Stimulated activated CD4-positive, alpha-beta T cell treated with anti-CD3 and anti-CD28 coated beads, Interleukin-12 subunit alpha, Interleukin-12 subunit beta, amount 100 ng/mL, for 48 hours (primary cell): Measurements from ENCODE around the gene MAFG.

Source experiments
- DNase-seq, 3 donors: peaks; one replicate each; pipeline ENCODE4 v3.0.0-alpha.2; 2020; ENCODE audit warnings: low read depth in 2 of 3, low spot score in 1 of 3

MAFG gene

DNA sequence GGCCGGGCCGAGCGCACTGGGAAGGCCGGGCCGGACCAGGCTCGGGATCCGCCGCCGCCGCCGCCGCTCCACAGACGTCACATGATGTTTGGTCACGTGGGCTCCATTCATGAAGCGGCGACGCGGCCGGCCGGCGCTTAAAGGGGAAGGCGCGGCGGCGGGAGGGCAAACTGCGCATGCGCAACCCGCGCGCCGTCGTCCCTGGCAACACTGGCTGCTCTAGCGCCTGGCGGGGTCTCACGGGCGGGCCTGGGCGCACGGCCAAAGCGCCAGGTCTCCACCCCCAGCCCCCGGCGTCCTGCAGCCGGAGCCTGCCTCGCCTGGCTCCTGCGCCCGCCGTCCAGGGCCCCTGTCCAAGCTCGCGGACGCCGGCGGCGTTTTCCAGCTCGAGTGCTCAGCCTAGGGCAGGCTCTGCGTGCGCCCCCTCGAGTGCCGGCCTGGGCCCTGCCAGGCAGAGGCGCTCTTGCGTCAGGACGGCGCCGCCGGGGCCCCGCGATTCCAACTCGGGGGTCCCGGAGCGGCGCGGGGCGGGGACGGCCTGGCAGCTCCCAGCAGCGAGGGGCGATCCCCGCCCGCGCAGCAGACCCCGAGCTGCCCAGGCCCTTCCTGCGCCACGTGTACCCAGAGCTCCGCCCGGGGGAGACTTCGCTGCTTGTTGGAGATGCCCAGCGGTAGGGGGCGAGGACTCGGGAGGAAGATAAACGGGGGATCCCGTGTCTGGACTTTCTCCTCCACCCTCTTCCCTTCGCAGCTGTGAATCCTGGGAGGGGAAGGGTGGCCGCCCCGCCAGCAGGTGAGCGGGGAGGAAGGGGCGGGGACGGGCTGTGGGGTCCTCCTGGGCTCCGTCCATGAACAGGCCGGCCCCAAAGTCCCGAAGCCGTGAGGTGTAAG is at the start of gene MAFG:
Gene MAFG (minus strand): TSS at position 83 of the 891 bp plus-strand sequence. CDS start 4,550 bp downstream, outside the sequence.
- DNase-seq = peak; percentile 76 to 84 (median 77)

DNA sequence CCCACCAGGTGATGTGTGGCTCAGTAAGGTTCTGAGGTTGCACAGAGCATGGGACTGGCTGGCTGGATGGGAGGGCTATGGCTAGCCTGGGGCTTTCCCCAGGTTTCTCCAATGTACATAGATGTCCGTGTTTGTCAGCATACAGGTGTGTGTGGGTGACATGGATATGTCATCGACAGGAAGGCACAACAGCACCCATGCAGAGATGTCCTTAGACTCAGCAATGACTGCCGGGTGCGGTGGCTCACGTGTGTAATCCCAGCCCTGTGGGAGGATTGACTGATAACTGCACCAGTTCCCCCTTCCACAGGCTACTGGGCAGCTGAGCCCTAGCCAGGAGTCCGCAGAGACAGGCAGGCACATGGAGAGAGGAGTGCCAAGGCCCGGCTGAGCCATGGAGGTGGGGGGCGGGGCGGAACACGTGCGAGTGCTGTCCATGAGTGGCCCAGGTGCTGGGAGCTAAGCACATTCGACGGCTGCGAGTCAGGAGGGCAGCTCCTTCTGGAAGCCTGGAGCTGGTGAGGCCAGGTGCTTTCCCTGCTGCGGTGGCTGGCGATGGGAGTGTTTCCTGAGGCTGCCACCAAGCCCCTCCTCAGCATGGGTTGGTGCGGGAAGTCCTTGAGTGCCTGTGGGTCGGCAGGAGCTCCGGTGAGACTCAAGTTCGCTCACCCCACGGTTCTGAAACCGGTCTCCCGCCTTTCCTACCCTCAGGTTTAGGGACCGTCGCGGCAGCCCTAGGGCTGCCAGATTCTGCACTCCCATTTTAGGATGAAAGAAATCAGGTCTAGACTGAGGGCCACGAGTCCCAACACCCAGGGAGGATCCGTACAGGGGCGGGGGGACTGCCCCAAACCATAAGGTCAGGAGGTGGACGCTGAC is 49.0 kb upstream of the MAFG start:
- DNase-seq = peak; percentile 29 to 42 (median 38)

DNA sequence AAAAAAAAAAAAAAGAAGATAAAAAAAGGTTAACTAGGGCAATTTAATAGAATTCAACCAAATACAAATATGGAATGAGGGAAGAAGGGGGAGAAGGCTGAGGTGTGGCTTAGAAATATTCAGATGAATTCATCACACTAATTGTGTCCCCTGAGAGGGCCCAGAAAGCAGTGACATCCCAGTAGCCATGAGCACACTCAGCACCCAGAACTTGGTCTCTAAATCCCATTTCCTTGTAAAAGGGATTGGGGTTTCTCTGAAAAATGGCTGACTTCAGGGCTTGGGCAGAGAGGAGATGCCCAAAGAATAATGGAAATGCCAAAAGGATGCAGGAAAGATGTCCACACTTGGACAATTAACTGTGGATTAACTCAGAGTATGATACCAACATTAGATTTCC is 45.9 kb upstream of the MAFG start:
- no peak for DNase-seq

DNA sequence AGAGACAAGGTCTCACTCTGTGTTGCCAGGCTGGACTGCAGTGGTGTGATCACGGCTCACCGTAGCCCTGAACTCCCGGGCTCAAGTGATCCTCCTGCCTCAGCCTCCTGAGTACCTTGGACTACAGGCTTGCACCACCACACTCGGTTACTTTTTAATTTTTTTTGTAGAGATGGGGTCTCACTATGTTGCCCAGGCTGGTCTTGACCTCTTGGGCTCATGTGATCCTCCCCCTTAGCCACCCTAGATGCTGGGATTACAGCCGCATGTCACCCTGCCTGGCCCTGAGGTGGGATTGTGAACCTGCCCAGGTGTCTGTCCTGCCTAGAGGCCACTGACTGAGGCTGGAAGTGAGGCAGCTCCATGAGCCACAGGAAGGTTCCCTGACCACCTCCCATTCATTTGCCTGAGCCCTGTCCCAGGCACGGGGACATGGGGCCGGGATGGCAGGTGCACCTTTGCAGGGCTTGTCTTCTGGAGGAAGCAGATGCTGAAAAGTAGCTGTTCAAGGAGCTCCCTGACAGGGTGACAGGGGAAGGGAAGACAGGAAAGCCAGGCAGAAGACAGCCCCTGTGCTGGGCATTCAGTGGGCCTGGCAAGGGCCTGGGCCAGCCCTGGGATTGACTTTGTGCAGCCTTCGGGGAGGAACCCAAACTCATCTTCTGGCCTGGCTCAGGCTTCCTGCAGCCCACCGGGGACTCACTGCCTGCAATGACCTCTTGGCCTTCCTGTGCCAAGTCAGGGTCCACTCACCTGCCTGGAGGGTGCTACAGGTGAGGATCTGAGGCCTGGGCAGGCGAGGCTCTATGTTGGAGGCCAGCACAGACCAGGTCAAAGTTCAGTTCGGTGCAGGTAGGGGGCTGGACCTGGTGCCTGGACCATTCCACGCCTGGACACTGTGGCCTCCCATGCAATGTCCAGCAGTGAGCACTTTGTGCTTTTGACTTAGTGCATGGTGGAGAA is 41.6 kb upstream of the MAFG start:
- DNase-seq = no peak

DNA sequence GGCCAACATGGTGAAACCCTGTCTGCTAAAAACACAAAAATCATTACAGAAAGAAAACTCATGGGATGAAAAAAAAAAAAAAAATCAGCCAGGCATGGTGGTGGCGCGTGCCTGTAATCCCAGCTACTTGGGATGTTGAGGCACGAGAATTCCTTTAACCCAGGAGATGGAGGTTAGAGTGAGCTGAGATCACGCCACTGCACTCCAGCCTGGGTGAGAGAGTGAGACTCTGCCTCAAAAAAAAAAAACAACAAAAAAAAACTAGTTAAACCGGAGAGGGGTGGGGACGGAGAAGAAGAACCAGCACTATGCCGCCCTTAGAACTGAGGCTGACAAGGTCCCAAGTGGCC is 40.8 kb upstream of the MAFG start:
- DNase-seq = no peak

DNA sequence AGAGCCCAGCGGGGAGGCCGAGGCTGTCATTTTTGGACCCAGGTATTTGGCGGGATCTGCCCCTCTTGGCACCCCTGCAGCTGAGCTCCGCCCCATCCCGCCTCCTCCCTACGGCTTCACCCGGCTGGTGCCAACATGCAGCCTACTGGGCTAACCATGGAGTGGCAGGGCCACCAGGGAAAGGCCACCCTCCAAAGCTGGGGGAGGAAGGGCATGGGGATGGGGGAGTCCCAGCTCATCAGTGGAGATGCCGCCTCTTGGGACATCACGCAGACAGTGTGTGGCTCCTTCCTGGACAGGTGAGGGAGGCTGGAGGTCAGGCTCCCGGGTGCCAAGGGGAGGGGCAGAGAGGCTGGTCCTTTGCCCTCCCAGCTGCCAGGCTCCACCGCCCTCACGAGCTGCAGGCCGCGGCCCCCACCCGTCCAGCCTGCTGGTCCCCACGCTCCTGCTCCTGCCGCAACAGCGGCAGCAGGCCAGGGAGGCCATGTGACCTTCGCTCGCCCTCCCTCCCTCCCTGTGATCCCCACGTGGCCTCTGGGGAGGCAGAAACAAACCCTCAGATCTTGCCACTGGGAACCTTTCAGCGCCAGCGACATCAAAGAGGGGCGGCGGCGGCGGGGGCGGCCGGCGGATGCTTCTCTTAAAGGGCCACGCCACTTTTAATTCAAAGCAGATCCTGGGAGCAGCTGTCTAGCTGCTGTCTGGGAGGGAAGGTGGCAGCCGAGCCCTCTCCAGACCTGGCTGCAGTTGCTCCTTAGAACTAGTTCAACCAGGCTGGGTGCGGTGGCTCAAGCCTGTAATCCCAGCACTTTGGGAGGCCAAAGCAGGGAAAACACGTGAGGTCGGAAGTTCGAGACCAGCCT is 40.2 kb upstream of the MAFG start:
- peak; percentile 80 to 86 (median 86) for DNase-seq

DNA sequence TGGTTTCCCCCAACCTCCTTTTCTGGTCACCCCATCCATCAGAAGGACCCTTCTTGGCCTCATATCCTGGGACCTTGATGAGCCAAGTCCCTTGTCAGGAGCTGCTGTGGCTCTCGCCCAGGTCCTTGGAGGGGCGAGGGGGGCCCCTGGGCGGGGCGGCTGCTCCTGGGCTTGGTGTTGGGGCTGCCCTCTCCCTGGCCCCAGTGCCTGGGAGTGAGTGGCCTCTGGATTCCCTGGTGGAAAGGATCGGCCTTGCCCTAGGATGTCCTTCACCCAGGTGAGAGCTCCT is 39.7 kb upstream of the MAFG start:
- no peak for DNase-seq

DNA sequence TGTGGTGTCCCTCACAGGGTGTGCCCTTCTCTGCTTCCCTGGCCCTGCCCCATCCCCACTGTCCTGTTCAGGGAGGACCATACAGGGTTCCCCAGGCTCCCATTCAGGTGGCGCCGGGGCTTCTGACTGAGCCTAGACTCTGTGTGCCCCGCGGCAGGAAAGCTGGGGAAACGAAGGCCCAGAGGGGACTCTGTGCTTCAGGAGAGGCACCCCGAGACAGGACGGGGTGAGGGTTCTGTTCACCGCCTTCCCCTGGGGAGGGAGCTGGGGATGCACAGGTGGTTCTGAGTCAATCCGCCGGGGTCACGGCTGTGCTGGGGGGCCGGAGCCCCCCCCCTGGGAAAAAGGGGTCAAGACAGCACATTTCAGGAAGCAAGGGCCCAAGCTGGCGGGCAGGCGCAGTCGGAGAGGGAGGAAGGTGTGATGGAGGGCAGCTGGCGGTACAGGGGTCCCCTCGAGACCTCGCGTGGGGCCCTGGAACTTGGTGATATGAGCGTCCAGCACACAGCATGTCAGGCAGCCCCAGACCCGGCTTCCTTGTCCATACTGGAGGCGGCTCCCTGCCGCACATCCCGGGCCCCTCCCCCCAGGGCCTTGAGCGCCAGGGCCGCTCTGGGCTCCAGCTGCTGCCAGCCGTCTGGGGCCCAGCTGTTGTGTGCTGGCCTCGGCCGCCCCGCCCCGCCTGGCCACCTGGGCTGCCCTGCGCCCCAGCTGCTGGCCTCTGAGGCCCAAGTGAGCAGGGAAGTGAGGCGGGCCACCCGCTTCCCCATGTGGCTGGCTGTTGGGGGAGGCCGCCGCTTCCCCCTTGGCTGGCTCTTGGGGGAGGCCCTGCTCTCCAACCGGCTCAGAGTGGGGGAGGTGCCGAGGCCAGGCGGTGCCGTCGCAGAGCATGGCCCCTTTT is 39.1 kb upstream of the MAFG start:
- DNase-seq = no peak

DNA sequence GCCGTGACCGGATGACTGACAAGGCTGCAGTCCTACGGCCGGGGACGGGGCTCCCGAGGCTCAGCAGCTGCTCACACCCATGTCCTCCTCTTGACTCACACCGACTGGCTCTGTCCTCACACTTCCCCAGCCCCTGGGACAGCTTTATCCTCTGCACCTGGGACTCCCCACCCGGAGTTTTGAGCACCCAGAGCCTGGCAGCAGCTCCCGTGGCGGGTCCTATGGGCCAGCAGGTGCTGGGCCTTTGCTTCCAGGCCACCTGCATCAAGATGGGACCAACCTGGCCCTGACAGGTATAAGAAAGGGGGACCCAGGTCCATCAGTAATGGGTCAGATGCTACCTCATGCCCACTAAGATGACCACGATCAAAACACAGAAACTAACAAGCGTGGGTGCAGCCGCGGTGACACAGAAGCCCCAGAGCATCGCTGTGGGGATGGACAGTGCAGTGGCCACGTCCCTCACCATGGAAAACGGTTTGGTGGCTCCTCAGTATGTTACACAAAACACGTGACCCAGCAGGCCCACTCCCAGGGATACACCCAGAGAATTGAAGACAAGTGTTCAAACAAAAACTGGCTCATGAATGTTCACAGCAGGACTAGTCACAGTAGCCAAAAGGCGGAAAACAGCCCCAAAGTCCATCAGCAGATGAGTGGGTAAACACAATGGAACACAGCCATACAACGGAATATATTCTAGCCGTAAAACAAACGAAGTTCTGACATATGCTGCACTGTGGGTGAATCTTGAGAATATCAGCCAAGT is 36.7 kb upstream of the MAFG start:
- DNase-seq = no peak

DNA sequence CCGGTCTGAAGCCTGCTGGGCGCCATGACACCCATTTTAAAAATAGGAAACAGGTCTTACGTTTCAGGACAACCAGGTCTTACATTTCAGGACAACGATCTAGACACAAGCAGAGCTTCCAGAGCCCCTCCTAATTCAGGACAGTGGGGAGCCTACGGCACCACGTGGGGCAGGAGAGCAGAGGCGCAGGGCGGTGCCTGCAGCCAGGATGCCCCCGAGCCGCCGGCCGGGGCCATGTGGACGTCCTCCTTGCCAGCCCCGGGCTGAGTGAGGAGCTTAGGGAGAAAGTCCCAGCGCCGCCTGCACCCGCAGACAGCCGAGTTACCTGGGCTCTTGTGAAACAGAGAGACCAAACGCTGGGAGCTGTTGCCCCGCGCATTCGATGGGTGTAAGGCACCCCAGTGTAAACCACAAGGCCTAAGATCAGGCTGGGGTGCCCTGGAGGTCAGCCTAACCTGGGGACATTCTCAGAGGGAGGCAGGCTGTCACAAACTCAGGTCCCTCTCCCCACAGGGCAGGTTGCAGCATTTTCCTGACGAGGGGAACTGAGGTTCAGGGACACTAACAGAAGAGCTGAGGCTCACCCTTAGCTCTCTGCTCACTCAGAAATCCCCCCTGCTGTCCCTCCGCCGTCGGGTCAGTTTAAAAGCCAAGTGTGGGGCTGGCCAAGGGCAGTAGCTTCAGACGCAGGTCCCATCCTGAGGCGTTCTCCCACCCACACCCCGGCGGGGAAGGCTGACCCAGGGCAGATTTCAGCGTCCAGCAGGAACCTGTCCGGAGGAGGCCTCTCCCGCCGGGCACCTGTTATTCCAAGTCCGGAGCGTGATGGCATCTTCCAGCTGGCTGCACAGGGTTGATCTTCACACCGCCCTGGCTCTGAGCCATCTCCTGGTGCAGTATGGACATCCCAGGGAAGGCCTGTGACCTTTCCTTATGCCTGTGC is 35.2 kb upstream of the MAFG start:
- no peak for DNase-seq

DNA sequence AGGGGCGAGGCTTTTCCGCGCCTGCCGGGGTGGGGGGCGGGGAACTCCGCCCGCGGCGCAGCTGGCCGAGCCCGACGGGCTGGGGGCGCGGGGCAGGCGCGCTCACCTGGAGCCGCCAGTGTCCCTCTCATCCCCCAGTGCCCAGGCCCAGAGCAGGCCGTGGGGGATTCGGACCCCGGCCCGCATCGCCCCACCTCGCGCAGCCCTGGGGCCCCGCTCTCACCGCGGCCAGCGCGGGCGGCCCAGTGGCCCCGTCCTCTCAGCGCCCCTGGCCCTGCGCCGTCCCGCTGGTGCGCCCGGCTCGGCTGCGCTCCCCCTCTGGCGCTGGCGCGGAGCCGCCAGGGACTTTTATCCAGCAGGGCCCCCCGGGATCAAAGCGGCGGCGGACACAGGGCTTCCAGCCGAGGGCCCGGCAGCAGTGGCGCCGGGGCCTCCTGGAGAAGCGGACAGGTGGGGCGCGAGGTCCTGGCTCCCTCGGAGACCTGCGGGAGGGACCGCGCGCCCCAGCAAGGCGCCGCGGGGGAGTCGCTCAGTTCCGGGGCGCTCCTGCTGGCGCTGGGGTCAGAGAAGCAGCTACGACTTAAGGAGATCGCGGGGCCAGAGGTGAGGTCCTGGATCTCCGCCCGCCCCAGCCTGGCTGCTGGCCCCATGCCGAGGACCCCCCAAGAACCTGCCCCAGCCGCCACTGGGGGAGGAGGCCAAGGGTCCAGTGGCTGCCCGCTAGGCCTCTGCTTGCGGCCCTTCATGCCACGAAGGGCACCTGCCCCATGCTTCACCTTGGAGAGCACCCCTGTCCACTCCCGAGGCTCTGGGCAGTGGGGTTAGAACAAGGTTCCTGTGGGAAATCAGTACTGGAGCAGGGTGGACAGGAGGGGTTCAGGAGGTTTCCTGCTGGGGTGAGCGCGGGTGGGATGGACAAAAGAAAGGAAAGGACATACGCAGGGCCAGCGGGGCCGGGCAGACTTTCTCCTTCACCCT is 34.3 kb upstream of the MAFG start:
- no peak for DNase-seq

DNA sequence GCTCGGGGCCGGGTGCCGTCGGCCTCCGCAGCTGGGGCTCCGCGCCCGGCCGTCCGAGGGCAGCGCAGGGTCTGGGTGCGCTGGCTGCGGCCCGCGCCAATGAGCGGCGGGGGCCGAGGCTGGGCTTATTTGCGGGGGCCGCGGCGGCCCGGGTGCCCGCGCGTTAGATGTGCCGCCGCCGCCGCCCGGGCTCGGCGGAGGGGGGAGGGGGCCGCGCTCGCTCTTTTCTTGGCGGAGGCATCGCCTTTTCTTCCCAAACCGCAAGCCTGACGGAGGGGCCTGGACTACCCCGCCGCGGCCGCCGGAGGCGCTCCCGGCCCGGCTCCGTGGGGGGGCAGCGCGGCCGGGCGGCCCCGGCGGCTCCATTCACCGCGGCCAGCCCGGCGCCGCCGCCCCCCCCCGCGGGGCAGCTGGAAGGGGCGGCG is 33.6 kb upstream of the MAFG start, which contains the start of gene NOTUM:
Gene NOTUM (minus strand): TSS at position 101 of the 425 bp plus-strand sequence. CDS start 278 bp downstream, outside the sequence.
- no peak for DNase-seq

DNA sequence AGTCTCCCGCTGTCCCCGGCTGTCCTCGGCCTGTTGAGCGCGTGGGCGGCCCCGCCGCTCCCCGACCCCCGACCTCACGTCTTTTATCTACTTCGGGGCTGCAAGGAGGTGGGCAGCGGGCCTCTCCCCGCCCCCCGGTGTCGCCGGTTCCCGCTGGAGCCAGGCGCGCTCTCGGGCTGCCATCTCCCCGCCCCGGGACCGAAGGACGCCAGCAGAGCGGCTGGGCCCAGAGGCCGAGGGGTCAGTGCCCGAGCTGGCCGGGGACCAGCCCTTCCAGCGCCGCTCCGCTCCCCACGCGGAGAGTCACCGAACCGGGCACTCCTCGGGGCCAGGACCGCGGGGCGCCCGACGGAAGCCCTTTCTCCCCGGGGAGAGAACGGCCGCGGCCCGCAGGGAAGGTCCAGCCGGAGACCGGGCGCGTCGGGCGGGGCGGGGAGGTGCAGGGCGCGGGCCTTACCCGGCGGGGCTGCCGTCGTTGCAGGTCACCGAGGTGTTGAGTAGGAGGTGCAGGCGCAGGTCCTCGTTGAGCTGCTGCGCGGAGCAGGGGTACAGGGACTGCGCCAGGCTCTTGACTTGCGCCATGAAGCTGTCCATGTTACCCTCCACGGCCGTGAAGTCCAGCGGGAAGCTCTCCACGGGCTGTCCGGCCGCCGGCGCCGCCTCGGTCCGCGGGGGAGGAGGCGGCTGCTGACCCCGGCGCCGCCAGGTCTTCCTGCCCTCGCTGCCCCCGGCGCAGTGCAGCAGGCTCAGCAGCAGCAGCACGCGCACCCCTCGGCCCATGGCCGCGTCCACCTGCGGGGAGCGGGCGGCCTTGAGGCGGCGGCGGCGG is 32.8 kb upstream of the MAFG start:
- no peak for DNase-seq

DNA sequence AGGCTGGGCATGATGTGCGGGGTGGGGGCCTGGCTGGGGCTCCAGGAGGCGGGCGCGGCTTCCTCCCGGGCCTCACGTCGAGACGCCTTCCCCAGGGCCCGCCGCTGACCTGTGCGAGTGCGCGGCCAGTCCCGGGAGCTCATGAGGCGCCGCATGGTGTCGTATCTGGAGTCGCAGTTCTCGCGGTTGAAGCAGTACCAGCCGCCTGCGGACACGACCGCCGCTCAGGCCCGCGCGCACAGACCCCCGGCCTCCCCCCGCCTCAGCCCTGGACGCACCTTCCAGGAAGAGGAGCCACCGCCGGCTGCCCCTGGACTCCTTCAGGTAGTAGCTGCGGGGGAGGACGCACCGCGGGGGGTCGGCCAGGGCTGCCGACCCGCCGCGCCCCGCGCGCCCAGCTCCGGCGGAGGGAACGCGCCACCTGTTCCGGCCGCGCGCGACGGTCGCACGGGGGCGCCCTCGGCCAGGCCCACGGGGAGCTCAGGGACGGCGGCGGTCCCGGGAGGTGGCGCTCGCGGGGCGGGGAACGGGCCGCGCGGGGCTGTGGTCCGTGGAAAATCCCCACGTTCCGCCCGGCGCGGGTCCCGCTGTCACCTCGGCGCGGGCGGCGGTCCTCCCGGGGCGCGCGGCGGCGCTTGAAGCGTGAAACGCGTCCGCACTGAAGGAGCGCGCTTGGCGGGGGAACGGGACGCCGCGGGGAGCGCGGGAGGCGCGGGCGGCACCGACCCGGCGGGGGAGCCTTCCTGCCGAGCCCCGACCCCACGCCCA is 32.0 kb upstream of the MAFG start:
- DNase-seq = peak; percentile 43 to 70 (median 62)
